AG20443 (cell line): Measurements from ENCODE around the gene PNPLA1.
A peak's percentile ranks its signal among the peaks of the same experiment; 100 is the strongest.
"Not testable (repeated sequence)": the region's sequence is repeated elsewhere in the genome, so short reads cannot be mapped to it uniquely, and the experiment has no call there.

ENCODE experiments used
- DNase-seq: peaks from one replicate; pipeline ENCODE4 v3.0.0; 2012; ENCODE audit warnings: low spot score, mixed read lengths

PNPLA1 gene

DNA sequence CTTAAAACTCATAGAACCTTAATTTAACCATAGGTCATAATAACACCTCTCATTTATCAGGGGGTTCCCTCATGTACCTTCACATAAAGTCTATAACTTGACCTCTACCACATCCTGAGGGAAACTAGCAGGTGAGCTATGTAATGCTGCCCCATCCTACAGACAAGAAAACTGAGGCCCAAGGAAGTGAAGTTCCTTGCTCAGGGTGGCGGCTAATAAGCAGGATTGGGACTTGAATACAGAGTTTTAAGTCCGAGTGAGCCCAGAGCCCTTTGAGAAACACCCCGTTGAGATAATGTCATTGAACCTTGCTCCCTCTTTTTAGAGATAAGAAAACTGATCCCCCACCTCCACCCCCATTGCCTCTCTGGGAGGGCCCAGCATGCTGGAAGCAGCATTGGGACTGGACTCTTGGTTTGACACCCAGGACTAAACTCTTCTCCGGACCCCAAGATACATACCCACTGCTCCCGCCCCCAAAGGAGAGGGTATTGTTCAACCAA is 66.4 kb downstream of the PNPLA1 start:
- no peak for DNase-seq

DNA sequence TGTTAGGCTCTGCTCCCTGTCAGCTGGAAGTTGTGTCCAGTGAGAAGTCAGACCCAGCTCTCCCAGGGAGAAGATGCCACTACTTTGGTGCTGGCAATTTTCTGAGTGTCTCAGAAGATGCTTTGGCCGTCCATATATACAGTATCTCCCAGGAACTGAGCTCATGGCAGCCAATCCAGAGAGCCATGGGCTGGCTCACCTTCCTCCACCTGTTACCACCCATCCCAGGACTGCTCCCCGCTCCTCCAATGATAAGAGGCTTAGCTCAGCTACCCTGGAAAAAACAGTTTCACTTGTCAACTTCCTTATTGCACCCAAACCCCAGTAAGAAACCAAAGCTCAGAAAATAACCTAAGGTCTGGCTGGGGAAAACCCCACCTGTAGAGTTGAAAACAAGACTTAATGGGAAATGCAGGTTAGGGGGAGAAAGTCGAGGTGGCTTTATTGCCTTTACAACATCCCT is 67.0 kb downstream of the PNPLA1 start, which contains the start of gene BNIP5:
TSS of gene BNIP5 (minus strand) at position 110 of the 463 bp plus-strand sequence. CDS start 6,198 bp downstream, outside the sequence.
- DNase-seq = no peak

DNA sequence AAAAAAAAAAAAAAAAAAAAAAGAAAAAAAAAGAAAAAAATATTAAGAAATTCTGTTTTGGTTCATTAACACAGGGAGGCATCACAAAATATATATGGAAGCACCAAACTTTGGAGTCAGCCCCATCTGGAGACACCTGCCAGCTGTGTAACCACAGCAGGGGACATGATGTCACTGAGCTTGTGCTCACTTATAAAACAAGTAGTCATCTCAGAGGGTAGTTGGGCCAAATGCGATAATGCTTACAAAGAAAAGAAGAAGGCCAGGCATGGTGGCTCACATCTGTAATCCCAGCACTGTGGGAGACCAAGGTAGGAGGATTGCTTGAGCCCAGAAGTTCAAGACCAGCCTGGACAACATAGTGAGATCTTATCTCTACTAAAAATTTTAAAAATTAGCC is 68.0 kb downstream of the PNPLA1 start:
- no peak for DNase-seq

DNA sequence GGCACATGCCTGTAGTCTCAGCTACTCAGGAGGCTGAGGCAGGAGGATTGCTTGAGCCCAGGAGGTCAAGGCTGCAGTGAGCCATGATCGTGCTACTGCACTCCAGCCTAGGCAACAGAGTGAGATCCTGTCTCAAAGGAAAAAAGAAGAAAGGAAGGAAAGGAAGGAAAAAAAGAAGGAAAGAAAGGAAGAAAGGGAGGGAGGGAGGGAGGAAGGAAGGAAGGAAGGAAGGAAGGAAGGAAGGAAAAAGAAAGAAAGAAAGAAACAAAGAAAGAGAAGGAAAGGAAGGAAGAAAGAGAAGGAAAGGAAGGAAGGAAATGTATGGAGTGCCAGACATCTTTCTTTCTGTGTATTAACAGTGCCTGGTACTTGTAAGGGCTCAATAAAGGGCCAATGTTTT is 68.4 kb downstream of the PNPLA1 start:
- DNase-seq = not testable (repeated sequence)

DNA sequence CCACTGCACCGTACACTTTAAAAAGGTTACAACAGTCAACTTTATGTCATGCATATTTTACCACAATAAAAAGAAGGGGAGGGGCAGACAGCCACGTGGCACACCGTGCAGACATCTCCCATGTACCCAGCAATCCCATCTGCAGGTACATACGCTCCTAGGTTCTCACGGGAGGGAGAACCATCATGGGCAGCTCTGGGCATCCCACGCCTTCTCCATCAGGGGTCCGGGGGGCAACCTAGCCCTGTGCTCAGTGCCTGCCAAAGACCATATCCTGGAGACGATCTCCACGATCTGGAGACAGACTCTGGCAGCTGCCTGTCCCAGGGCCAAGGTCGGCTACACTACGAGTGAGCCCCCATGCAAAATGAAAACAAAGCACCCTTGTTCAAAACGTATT is 69.3 kb downstream of the PNPLA1 start:
- DNase-seq = no peak

DNA sequence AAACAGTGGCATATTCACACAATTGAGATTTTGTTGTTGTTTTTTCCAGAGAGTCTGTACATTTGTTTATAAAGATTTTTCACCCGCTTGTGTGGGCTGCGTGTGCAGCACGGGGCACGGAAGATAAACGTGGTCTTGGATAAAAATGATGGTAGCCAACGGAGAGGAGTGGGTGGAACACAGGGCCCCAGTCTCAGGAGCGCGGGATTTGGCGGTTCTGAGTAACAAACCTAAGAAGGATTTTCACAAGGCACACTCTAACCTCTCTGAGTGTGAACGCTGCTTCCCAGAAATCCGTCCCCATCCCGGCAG is 70.4 kb downstream of the PNPLA1 start:
- DNase-seq = no peak

DNA sequence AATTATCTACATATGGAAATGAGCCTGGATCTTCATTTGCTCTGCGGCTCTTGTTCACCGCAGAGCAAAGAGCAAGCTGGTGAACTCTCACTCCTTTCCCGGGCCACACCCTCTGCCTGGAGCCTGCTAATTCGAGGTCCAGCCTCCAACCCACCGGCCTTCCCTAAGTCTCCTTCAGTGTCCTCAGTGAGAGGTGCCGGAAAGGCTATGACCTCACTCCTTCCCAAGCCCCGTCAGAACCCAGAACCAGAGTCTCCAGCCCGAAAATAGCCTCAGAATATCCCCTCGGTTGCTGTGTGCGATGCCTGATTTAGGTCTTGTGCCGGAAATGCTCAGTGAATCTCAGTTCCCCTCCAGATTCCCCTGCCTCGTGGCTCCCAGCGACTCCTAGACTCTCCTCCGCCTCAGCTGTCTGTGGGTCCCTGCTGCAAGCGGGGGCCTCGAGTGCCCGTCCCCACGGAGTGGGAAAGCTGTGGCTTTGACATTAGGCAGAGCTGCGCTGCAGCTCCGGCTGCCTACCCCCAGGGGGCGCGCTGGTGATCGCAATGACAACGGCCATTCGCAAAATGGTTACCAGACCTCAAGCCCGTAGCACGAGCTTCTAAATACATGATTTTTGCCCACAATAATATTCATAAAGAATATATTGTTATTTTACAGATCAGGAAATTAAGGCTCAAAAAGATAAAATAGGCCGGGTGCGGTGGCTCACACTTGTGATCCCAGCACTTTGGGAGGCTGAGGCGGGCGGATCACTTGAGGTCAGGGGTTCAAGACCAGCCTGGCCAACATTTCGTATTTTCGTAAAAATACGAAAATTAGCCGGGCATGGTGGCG is 71.0 kb downstream of the PNPLA1 start:
- peak; percentile 89 for DNase-seq

DNA sequence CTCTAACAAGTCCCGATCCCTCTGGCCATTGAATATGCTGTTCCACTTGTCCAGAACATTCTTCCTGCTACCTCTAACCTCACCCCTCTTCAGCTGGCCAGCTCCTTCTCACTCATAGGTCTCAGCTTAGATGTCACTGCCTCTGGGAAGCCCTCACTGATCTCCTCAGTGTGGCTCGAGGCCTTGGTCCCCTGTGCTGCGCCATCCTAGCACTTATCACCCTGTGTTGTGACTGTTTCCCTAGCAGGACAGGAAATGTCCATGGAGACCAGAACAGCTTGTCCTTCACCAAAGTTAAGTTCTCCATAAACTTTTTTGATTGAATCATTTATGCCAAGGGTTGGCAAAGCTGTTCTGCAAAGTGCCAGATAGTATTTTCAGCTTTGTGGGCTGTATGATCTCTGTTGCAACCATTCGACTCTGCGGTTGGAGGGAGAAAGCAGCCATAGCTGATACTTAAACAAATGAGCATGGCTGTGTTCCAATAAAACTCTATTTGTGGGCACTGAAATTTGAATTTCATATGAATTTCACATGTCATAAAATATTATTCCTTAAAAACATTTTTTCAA is 73.3 kb downstream of the PNPLA1 start:
- DNase-seq = no peak

DNA sequence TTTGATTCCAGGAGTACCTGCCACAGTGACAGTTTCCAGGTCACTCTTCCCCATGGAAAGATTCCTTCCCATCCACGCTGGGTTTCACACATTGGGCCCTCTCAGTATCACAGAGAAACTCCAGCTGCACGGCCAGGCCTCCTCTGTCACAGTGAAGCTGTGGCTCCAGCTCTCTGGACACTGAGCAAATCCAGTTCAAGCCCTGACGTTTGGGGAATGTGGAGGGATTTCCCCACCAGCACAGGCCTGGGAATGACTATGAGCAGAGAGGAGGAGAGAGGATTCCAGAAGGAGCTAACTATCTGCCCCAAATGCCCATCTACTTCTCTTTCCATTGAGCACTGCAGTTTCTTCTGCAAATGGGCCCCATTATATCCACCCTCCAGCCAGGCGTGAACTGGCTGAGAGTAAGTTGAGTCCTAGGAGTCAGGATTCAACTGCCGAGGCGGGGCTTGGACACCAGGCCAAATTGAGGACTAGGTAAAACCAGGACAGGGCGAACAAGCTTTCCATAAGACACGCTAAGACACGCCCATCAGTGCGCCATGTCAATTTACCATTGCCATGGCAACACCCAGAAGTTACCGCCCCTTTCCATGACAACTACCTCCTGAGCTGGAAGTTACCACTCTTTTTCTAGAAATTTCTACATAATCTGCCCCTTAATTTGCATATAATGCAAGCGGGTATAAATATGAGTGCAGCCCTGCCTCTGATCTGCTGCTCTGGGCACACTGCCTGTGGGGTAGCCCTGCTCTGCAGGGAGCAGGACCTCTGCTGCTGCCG is 76.0 kb downstream of the PNPLA1 start:
- DNase-seq = no peak

DNA sequence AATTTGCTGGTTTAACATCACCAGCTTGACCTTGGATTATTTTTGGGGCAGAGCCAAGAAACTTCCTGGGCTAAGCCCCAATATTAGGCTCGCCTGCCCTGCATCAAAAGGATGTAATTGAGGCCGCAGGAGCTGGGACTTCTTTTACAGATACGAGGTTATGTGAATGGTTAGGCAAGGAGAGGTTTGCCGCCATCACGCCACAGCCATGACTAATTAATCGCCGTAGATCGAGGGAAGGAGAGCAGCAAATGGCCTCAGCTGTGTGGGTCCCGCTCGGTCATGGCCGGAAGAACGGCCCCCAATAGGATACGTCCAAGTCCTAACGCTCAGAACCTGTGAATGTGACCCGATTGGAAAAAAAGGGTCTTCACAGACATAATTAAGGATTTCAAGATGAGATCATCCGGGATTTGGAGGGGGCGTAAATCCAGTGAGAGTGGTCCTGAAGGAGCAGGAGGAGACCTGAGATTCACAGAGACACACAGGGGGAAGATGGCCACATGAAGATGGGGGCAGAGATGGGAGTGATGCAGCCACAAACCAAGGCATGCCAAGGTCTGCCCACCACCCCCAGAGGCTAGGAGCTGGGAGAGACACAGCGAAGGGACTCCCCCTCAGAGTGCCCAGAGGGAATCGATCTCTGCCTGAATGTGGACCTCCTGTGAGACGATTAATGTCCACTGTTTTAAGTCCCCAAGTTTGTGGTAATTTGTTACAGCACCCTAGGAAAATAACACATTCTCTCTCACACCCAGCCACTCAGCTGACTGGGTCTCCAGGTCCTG is 76.8 kb downstream of the PNPLA1 start:
- DNase-seq = no peak

DNA sequence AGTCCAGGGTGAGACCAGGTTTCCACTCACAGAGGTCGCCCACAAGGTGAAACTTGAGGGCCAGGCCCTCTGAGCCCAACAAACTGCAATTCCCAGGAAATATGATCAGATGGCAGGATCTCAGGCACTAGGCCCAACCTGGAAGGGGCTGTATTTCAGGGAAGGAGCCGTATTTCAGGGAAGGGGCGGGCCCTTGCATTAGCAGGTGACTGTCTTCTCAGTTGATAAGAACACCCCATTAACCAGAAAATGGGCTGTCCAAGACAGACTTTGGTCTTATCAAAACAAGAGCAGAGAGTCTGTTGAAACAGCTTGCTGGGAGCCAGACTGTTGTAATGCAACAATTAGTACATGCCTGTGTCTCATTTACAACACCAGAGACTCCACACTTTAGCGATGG is 77.8 kb downstream of the PNPLA1 start:
- no peak for DNase-seq

DNA sequence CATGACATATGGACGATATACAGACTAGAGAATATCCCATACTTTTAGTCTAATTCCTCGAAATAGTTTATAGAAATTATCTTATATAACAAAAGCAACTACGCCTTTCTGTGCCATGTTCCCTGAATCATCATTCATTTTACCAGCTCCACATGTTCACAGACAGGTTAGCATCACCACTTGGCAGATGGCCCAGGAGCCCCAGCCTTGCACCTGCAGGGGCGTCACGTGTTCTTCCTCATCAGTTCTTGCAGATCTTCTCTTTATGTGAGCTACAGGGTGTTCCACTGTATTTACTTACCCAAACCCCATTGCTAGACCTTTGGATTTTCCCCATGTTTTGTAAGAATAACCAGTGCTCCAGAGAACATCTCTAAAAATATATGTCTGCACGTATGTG is 79.4 kb downstream of the PNPLA1 start:
- no peak for DNase-seq

DNA sequence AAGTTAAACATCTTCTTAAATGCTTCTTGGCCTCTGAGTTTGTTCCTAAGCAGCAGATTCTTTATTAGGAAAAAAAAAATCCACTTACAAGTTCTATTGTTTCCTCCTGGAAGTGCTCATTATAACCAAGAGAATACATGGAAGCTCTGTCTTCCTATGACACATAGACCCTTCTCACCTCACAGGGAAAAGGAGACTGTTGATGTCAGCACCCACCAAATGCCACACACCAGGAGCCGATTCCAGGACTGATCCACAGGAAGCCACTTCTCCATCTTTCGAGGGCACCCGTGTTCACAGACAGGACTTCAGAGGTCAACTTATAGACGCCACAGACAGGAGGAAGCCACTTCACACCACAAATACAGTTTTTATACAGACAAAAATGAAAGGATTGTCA is 80.2 kb downstream of the PNPLA1 start:
- no peak for DNase-seq

DNA sequence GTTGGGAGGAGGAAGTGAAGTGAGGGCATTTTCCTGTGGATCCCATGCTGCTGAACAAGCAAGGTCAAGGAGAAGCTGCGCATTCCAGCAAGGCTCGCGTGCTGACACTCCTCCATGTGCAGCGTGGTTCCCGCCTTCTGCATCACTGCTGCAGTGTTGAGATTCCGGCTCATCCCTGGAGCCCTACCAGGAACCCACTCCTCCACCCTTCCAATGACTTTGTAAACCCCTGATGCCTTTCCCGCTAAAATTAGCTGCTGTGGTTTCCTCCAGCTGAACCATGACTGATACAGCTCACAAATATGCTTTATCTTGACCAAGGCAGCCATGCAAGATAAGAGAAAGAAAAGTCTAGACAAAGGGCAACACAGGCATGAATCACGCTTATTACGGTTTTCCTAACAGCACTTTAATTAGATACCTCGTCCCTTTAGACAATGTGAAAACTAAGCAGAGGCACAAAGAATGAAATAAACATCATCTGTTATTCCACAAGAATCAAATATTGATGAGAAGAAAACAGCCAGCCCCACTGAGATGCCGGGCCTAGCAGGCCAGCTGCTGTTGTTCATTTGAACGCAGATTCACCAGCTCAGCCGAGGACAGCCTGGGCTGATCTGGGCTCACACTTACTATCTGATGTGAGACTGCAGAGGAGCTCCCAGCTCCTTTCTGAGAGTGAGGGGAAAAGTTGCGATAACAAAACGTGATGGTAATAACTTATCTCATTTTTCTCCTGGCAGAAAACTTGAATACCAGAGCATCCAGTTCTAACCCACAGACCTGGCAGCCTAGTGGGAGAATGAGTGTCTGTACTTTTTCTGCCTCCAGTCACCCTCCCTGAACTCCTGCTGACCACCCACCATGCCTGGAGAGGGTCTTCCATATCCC is 81.1 kb downstream of the PNPLA1 start:
- peak; percentile 65 for DNase-seq

DNA sequence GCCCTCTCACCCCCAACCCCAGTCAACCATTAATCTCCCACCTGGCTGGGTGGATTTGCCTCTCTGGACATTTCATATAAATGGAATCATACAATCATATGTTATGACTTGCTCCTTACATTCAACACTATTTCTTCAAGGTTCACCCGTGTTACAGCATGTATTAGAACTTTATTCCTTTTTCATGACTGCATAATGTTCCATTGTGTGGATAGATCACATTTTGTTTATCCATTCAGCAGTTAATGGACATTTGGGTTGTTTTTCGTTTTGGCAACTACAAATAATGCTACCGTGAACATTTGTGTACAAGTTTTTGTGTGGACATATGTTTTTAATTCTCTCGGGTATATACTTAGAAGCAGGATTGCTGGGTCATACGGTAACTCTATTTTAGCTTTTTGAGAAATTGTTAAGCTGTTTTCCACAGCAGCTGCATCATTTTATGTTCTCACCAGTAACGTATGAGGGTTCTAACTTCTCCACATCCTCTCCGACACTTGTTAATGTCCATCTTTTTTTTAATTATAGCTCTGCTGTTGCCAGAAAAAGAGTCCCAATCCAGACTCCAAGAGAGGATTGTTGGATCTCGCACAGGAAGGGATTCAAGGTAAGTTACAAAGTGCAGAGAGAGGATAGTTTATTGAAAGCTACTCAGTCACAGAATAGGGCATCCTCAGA is 82.8 kb downstream of the PNPLA1 start:
- DNase-seq = no peak

DNA sequence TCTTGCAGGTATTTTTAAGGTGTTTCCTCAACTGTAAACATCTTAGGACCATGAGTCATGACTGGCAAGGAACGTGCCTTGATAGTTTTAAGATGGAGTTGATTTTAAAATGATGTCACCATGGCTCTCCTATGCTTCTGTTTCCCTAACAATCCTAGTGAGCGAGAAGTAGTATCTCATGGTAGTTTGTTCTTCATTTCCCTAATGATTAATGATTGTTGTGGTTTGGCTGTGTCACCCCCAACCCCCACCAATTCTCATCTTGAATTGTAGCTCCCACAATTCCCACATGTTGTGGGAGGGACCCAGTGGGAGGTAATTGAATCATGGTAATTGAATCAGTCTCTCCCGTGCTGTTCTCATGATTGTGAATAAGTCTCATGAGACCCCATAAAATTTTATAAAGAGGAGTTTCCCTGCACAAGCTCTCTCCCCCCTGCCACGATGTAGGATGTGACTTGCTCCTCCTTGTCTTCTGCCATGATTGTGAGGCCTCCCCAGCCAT is 83.6 kb downstream of the PNPLA1 start:
- DNase-seq = no peak

DNA sequence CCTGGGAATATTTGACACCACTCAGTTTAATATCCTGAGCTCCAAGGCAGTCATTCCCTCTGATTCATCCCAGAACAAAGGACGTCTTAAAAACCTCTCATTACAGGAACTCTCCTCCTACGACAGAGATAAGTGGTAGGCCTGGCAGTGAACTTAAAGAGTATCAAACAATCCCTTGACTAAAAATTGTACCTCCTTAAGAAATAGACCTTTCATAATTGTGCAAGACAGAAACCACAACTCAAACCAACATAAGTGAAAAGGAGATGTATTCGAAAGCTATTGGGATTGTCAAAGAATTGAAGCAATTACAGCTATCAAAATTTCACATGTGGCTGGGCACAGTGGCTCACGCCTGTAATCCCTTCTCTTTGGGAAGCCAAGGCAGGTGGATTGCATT is 86.0 kb downstream of the PNPLA1 start:
- DNase-seq = no peak

DNA sequence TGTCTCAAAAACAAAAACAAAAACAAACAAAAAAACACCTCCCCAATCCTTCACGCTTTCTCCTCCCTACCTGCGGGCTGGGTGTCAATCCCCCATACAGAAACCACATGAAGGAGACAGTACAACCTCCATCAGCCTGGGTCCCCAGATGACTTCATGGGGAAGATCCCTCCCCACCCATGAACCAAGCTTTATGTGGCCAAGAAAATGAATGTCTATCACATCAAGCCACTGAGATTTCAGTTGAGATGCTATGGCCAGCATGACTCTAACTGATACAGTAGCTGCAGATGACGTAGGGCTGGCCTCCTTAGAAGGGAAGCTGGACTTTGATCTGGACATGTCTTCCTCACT is 88.0 kb downstream of the PNPLA1 start:
- no peak for DNase-seq
